Activated CD4-positive, alpha-beta T cell treated with anti-CD3 and anti-CD28 coated beads for 36 hours (primary cell): ENCODE measurements around the gene ITGA11. TPM values are rescaled to one million over a fixed set of nuclear protein-coding genes. Genes with fewer than 3 reads are reported as not detected.

ENCODE experiments used
- ATAC-seq: fragments of 200-7000 bp; cut with Tn5 transposase; one replicate; pipeline ENCODE4 v1.10.0; 2021; ENCODE audit warnings: mild to moderate bottlenecking, moderate library complexity
- CTCF ChIA-PET: fragments of 350-600 bp; sonication (Branson Sonifier 250); formaldehyde crosslinking; loops from one replicate; lab custom pipeline; 2021; ENCODE audit warnings: antibody characterized with exemption; lab: Charles Lee
- POLR2A ChIA-PET: fragments of 350-600 bp; sonication (Branson Sonifier 250); formaldehyde crosslinking; loops from one replicate; lab custom pipeline; 2021; ENCODE audit warnings: antibody characterized with exemption, inconsistent platforms; lab: Charles Lee
- DNase-seq: peaks from one replicate; pipeline ENCODE4 v3.0.0-alpha.2; 2020
- H3K27ac Mint-ChIP-seq: one replicate; pipeline ENCODE4 v1.8.0; 2021; ENCODE audit warnings: mixed read lengths
- H3K27me3 Mint-ChIP-seq: one replicate; pipeline ENCODE4 v1.8.0; 2021; ENCODE audit warnings: mixed read lengths
- H3K36me3 Mint-ChIP-seq: one replicate; pipeline ENCODE4 v1.8.0; 2021; ENCODE audit warnings: low read depth, mixed read lengths
- H3K4me1 Mint-ChIP-seq: one replicate; pipeline ENCODE4 v1.8.0; 2021; ENCODE audit warnings: mixed read lengths
- H3K4me3 Mint-ChIP-seq: one replicate; pipeline ENCODE4 v1.8.0; 2021; ENCODE audit warnings: mild to moderate bottlenecking, moderate library complexity, mixed read lengths
- H3K9me3 Mint-ChIP-seq: one replicate; pipeline ENCODE4 v1.8.0; 2021; ENCODE audit warnings: low read depth, mixed read lengths
- intact Hi-C, 2 experiments: fragments of 100-400 bp; cut with DNase I in 1 of 2; cut with micrococcal nuclease in 1 of 2; formaldehyde crosslinking; loops; one replicate each; pipeline versions ENCODE4 v1.14.2 to v1.15.1; 2022 to 2024; cut with DNase I, micrococcal nuclease
- total RNA-seq, 2 experiments: library from RNA; stranded (reverse); gene quantifications; one replicate each; pipeline ENCODE4 v1.2.3, GENCODE V29; 2021

The ITGA11 gene
- total RNA-seq, 2 experiments from 2014 or later = 2.9 to 3.2 TPM

DNA sequence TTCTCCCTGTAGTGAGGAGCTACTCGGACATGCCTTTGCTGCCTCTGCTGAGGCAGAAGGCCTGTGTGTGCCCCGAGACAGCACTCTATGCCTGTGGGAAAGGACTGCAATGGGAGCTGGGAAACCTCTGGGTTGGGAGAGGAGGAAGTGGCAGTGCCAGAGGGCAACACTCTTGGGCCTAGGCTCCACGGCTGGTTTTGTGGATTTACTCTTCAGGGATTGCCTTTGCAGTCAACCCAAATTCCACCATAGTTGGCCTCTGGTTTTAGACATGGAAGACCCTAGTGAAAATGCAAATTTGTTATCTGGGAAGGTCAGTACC lies 46.8 kb downstream of the ITGA11 start:
- peaks cover under 1% of the 10 kb centered on the region for H3K4me1 Mint-ChIP-seq
- peaks cover 3% of the 10 kb centered on the region for H3K9me3 Mint-ChIP-seq
- ATAC-seq (no peak), DNase-seq (peak; percentile 1)
- POLR2A ChIA-PET = no interaction called here
- H3K4me3 Mint-ChIP-seq = no peak overlapping the region
- no peaks in the 10 kb centered on the region for H3K36me3 Mint-ChIP-seq
- intact Hi-C loops = no loop called here
- CTCF ChIA-PET = interaction anchor here (0.7 to 5.0 kb wide), 3 partner anchors 17 to 79 kb away, joined by 3 to 44 read pairs (median 3); no protein-coding TSS in a partner anchor
- H3K27me3 Mint-ChIP-seq = no peaks in the 10 kb centered on the region
- H3K27ac Mint-ChIP-seq = no peak overlapping the region

DNA sequence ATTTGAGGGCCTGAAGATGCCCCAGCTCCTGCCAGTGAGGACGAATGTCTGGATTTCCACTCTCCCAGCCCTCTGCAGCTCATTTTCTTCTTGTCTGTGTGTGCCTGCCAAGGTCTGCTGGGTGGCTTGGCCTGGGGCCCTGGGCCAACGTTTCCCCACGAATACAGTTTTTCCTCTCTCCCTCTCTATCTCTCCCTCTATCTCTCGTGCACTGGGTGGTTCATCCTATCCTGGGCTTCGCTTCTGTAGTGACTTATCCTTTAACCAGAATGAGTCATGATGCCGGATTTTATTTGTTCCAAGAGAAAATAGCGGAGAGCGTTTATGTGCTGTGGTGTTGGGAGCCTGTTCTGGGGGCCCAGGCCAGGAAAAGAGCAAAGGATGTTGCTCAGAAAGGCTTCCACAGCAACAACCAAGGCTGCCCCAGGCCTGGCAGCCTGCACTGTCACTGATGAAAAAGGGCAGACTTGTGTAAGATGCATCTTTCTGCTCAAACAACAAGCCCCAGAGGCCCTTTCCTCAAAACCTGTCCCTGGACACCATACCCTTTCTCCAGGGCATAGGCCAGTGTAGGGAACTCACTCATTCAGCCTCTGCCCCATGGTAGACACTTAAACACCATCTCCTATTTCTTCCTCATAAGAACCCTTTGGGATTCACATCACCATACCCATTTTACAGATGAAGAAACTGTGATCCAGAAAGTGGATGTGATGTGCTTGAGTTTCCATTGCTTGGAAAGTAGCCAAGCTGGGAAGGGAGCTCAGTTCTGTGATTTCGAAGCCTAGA lies 47.3 kb downstream of the ITGA11 start:
- Mint-ChIP-seq H3K9me3 (peaks cover 3% of the 10 kb centered on the region), H3K36me3 (no peaks in the 10 kb centered on the region), H3K4me3 (no peak overlapping the region), H3K4me1 (peaks cover 6% of the 10 kb centered on the region), H3K27me3 (no peaks in the 10 kb centered on the region), H3K27ac (no peak overlapping the region)
- DNase-seq = peak; percentile 1
- no peak for ATAC-seq
- POLR2A ChIA-PET = no interaction called here
- CTCF ChIA-PET = interaction anchor here (0.7 to 5.0 kb wide), 4 partner anchors 17 to 500 kb away, joined by 3 to 44 read pairs (median 3); no protein-coding TSS in a partner anchor
- intact Hi-C loops = no loop called here

DNA sequence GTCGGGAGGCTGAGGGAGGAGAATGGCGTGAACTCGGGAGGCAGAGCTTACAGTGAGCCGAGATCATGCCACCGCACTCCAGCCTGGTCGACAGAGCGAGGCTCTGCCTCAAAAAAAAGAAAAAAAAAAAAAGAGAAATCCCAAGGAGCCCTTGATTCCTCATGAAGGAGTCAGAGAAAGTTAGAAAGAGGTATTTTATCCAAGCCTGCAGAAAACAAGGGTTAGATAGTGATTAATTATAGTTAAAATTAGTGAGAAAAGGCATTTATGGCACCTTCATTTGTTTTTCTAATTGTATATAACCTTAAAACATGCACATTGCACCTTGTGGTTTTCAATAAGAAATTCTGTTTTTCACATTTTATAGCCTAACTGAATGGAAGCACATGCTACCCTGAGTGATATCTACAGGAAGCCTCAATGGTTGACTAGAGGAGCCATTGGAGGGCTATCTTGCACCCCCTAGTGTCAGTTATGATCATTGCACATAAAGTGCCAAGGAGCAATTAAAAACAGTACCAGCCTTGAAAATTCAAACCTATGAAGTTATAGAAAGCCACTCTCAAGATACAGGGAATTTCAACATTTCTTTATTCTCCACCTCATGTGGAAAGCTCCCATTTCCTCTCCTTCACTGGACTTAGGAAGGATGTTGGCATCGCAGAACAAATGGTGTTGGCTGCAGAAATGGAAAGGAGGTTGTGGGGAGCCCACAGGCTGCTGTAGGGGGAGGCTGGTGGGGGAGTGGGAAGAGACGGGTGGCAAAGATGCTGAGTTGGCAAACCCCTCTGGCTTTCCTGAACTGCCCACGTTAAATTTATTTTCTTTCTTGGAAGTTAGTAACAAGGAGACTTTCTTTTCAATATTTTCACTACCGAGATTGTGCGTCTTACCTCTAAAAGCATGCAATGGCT lies 48.5 kb downstream of the ITGA11 start:
- CTCF ChIA-PET = interaction anchor here (1.2 to 5.0 kb wide), 4 partner anchors 31 to 130 kb away, joined by 3 to 44 read pairs (median 10); no protein-coding TSS in a partner anchor
- H3K4me1 Mint-ChIP-seq = peaks cover 14% of the 10 kb centered on the region
- ATAC-seq = peak; percentile 82
- no peaks in the 10 kb centered on the region for H3K36me3 Mint-ChIP-seq
- H3K27me3 Mint-ChIP-seq = no peaks in the 10 kb centered on the region
- intact Hi-C loops = loop anchor here (1.0 kb wide), 2 partner anchors 77 to 130 kb away; no protein-coding TSS in a partner anchor
- no peak overlapping the region for H3K27ac Mint-ChIP-seq
- H3K4me3 Mint-ChIP-seq = no peak overlapping the region
- peaks cover 3% of the 10 kb centered on the region for H3K9me3 Mint-ChIP-seq
- POLR2A ChIA-PET = no interaction called here
- peak; percentile 64 for DNase-seq

DNA sequence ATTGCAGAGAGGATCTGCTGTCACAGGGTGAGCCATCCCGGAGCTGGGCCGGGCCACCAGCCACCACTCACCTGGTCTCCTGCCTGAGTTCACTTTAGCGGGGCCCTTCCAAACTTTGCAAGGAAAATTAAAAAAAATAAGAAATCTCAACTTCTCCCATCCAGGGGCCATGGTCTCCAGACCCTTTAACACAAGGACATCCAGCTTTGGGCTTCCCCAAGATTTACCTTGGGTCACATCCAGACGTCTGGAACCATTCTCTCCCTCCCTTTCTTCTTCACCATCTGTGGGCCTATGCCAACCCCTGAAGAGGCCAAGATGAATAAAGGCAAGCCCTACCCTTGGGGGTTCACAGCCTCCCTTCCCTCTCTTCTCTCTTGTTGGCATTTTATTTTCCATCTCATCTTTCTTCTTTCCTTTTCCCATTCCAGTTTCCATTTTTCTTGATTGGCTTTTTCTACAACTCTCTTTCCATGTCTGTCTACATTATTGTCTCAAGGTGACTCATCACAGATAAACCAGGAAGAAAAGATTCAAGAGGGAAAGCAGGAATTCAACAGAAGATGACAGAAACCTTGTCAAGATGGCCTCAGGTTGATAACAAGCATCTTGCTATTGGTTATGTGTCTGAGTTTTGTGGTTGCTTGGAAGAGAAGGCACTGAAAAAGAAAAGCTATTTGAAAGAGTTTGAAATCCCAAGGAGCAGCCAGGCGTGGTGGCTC lies 49.5 kb downstream of the ITGA11 start:
- Mint-ChIP-seq H3K36me3 (no peaks in the 10 kb centered on the region), H3K27ac (no peak overlapping the region), H3K27me3 (no peaks in the 10 kb centered on the region), H3K4me1 (peaks cover 14% of the 10 kb centered on the region), H3K9me3 (peaks cover 3% of the 10 kb centered on the region), H3K4me3 (no peak overlapping the region)
- CTCF ChIA-PET = interaction anchor here (0.6 to 5.0 kb wide), 9 partner anchors 8 to 239 kb away, joined by 3 to 44 read pairs (median 3); no protein-coding TSS in a partner anchor
- POLR2A ChIA-PET = no interaction called here
- ATAC-seq = no peak
- intact Hi-C loops = loop anchor here (1.0 kb wide), 2 partner anchors 76 to 129 kb away; no protein-coding TSS in a partner anchor
- DNase-seq = no peak

DNA sequence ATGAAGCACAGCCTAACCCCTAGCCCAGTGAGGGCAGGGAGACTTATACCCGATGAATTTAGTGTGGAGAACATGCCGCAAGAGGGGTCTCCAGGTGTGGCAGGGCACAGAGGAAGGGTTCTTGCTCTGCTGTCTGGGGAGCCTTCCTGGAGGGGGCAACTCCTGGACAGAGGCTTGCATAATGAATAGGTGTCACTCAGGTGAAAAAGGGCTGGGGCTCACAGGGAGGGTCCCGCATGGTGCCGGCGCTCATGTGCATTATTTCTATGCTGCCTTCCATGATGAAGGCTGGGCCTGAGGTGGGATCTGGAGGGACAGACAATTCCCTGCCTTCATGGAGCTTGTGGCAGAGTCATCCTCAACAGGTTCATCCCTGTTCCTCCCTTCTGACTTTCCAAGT lies 51.5 kb downstream of the ITGA11 start:
- H3K4me1 Mint-ChIP-seq = peaks cover 14% of the 10 kb centered on the region
- peaks cover 3% of the 10 kb centered on the region for H3K9me3 Mint-ChIP-seq
- DNase-seq = no peak
- no peak overlapping the region for H3K27ac Mint-ChIP-seq
- ChIA-PET CTCF (interaction anchor here (1.0 to 5.0 kb wide), 2 partner anchors 74 to 128 kb away, joined by 3 to 44 read pairs; no protein-coding TSS in a partner anchor), POLR2A (no interaction called here)
- no peak overlapping the region for H3K4me3 Mint-ChIP-seq
- ATAC-seq = no peak
- no peaks in the 10 kb centered on the region for H3K36me3 Mint-ChIP-seq
- no peaks in the 10 kb centered on the region for H3K27me3 Mint-ChIP-seq
- intact Hi-C loops = no loop called here

DNA sequence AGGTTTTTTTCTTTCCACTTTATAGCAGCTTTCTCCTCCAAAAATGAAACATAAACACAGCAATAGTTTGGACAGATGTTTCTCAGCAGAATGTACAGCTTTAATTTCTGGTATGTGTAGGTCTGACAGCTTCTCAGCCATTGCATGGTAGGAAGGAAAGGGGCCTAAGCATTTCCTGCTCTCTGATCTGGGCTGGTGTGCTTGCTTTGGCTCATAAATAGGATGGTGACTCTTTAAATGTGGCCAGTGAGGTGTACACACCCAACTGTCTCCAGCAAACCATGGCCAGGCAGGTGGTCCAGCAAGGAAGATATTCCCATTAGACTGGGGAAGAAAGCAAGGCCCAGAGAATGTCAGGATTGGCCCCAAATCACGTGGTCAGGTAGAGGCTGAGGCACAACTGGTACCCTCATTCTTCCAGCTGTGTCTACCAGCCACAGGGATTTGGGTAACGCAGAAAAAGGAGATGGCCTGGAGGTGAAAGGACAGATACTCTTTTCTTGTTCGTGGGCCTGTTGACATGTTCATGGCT lies 52.1 kb downstream of the ITGA11 start:
- peak overlapping the region; percentile 4 for H3K27ac Mint-ChIP-seq
- H3K4me1 Mint-ChIP-seq = peaks cover 14% of the 10 kb centered on the region
- ChIA-PET POLR2A (interaction anchor here (0.9 kb wide), 1 partner anchor 73 kb away, joined by 3 read pairs; no protein-coding TSS in a partner anchor), CTCF (interaction anchor here (0.6 to 3.0 kb wide), 5 partner anchors 43 to 127 kb away, joined by 3 to 17 read pairs (median 3); no protein-coding TSS in a partner anchor)
- H3K36me3 Mint-ChIP-seq = no peaks in the 10 kb centered on the region
- H3K9me3 Mint-ChIP-seq = peaks cover 3% of the 10 kb centered on the region
- H3K4me3 Mint-ChIP-seq = no peak overlapping the region
- intact Hi-C loops = no loop called here
- DNase-seq (no peak), ATAC-seq (peak; percentile 55)
- H3K27me3 Mint-ChIP-seq = no peaks in the 10 kb centered on the region

DNA sequence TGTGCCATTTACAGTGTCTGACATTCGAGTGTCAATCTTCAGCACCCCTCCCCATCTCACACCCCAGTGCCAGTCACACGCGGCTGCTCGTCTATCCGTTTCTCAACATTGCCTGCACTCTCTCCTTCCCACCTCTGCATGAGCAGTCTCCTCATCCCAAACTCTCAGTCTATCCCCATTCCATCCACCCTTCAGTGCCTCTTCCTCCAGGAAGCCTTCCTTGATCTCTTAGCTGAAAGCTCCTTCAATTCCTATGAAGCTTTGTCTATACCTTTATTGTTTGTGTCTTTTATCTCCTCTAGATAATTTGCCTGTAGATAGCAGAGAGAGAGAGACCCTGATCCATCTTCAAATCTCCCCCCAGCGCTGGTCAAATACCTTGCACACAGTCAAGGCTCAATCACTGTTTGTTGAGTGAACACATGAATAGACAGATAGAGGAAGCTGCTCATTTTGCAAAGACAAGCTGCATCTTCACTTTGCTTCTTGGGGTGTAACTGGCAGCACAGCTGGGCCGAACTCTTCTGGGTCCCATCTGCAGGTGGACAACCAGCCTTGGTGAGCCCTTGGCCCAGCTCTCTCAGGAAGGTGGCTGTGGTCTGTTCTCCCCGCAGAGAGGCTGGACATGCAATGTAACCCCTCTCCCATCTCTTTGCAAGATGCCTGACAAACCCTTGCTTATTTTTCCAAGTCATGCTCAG lies 52.8 kb downstream of the ITGA11 start:
- H3K27me3 Mint-ChIP-seq = no peaks in the 10 kb centered on the region
- ATAC-seq (no peak), DNase-seq (no peak)
- H3K9me3 Mint-ChIP-seq = peaks cover 3% of the 10 kb centered on the region
- ChIA-PET POLR2A (interaction anchor here (0.9 kb wide), 1 partner anchor 72 kb away, joined by 3 read pairs; no protein-coding TSS in a partner anchor), CTCF (interaction anchor here (0.6 to 3.0 kb wide), 5 partner anchors 42 to 127 kb away, joined by 3 to 17 read pairs (median 3); no protein-coding TSS in a partner anchor)
- no peak overlapping the region for H3K4me3 Mint-ChIP-seq
- peaks cover 14% of the 10 kb centered on the region for H3K4me1 Mint-ChIP-seq
- H3K27ac Mint-ChIP-seq = peak overlapping the region; percentile 4
- intact Hi-C loops = no loop called here
- H3K36me3 Mint-ChIP-seq = no peaks in the 10 kb centered on the region

DNA sequence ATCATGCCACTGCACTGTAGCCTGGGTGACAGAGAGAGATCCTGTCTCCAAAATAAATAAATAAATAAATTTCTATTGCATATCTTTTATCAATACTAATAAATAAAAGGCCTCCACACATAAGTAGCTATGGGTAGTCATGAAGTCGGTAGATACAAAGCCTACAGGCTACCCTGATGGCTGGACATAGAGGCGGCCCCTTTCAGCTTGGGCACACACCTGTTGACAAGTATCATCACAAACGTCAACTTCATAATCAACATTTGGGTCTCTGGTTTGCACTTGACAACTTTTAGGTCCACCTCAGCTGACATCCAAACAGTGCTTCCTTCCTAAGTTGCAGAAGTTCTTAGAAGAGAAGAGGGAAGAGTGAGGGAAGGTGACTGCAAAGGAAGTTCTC lies 53.4 kb downstream of the ITGA11 start:
- no peak for ATAC-seq
- Mint-ChIP-seq H3K36me3 (no peaks in the 10 kb centered on the region), H3K4me3 (no peak overlapping the region), H3K27ac (no peak overlapping the region), H3K4me1 (peaks cover 14% of the 10 kb centered on the region), H3K9me3 (peaks cover 3% of the 10 kb centered on the region), H3K27me3 (no peaks in the 10 kb centered on the region)
- POLR2A ChIA-PET = no interaction called here
- CTCF ChIA-PET = interaction anchor here (1.4 to 3.0 kb wide), 2 partner anchors 72 to 104 kb away, joined by 3 to 17 read pairs; no protein-coding TSS in a partner anchor
- intact Hi-C loops = no loop called here
- no peak for DNase-seq

DNA sequence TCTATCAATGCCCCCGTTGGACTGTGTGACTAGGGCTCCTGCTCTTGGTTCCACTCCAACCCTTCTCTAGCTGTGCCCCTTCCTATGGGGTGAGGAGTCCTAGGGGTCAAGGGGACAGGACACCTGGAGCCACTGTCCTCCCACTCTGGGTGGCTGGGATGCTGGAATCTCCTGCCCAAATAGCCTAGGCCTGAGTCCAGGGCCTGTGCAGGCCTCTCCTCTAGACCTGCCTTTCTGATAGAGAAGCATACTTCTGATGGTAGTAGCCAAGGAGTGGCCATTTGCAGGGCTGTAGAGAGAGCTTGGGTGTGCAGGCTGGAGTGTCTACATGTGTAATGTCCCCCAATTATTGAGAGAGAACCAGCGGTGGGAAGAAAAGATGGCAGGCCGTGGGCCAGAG lies 54.2 kb downstream of the ITGA11 start:
- Mint-ChIP-seq H3K9me3 (peaks cover 3% of the 10 kb centered on the region), H3K4me3 (no peak overlapping the region), H3K27ac (no peak overlapping the region), H3K4me1 (peaks cover 14% of the 10 kb centered on the region), H3K36me3 (no peaks in the 10 kb centered on the region), H3K27me3 (no peaks in the 10 kb centered on the region)
- intact Hi-C loops = no loop called here
- ATAC-seq = no peak
- ChIA-PET CTCF (interaction anchor here (3.0 kb wide), 1 partner anchor 71 kb away, joined by 17 read pairs; no protein-coding TSS in a partner anchor), POLR2A (no interaction called here)
- no peak for DNase-seq

DNA sequence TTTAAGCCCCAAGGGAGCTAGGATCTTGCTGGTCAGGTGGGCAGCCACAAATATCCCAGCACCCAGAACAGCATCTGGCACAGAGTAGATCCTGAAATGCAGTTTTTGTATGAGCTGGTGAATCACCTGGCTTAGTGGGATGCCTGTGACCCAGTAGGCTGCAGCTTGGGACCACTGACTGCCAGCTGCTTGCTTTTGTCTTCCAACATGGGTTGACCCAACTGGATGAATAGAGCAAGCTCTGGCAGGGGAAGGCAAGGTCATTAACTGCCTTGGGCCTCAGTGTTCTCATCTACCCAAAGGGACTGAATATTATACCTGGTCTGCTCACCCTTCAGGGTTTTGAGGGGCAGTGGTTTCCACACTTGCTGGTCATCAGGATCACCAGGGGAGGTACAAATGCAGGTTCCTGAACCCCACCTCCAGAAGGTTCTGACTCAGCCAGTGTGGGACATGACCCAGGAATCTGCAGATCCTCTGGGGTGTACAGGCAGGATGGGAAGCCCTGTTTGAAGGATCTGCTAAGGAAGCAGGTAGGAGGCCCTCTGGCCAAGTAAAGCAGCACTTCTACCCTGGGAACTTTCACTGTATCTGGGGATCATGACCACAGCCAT lies 55.4 kb downstream of the ITGA11 start:
- DNase-seq (peak; percentile 0), ATAC-seq (no peak)
- POLR2A ChIA-PET = no interaction called here
- CTCF ChIA-PET = no interaction called here
- H3K27ac Mint-ChIP-seq = no peak overlapping the region
- H3K4me3 Mint-ChIP-seq = no peak overlapping the region
- no peaks in the 10 kb centered on the region for H3K27me3 Mint-ChIP-seq
- H3K9me3 Mint-ChIP-seq = no peaks in the 10 kb centered on the region
- intact Hi-C loops = no loop called here
- H3K4me1 Mint-ChIP-seq = peaks cover 14% of the 10 kb centered on the region
- no peaks in the 10 kb centered on the region for H3K36me3 Mint-ChIP-seq
